CD4-positive, alpha-beta T cell treated with Interleukin-4 for 4 hours (primary cell): Measurements from ENCODE around the gene TRABD2A.
"Not testable (repeated sequence)": the region's sequence is repeated elsewhere in the genome, so short reads cannot be mapped to it uniquely, and the experiment has no call there.

ENCODE experiments used
- DNase-seq: peaks from one replicate; pipeline ENCODE4 v3.0.0-alpha.2; 2020

The TRABD2A gene

DNA sequence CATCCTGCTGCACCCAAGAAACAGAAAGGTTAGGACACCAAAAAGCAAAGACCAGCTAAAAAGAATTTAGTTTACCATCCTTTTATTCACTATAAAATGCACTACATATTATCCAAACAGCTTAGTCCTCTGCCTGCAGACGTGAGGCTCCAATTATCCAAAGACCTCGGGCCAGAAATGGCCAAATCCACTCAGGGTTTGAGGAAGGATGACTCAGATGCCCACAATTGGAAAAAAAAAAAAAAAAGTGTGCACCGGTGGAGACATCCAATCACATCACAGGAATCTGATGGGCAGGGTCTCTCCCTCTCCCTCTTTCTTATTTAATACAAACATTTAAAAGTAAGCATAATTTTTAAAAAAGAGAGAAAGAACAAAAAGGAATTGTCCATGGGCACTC is 65.7 kb downstream of the TRABD2A start:
- no peak for DNase-seq

DNA sequence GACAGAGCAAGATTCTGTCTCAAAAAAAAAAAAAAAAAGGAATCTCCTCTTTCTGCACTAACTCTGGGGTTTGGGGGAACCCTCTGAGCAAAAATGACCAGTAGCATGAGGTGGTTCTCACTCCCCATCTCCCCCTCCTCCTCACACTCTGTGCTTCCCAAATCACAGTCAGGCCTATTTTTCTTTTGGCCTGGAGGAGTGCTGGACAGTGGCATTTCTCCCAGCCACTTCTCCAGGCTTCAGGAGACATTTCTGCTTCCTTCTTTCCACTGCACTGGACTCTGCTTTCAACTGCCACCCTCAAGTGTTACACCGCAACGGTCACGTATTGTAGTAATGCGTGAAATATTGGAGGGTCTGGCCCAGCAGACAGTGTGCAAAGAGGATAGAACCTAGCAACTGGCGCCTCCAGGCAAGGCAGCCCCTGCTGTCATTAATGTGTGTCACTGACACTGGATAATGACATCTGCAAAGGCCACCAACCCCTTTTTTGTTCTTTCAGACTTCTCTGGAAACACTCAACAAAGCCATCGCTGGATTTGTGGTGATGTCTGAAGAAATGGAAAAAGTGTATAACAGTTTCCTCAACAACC is 68.9 kb downstream of the TRABD2A start:
- no peak for DNase-seq

DNA sequence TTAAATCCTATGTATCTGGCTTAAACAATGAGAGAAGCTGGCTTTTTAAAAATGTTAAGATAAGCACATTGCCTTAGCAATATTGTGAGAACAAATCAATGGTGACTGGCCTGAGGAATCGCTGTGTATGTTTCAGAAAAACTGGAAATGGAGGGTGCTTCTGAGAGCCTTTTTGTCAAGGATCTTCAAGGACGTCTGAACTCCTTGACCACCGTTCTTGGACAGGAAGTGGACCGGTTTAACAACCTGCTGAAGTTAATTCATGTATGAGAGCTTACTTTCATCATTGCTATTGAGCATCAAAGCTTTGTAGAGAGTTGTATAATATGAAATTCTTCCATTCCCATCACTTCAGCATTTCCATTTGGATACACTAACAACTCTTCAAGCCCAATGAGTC is 72.6 kb downstream of the TRABD2A start:
- DNase-seq: no peak

DNA sequence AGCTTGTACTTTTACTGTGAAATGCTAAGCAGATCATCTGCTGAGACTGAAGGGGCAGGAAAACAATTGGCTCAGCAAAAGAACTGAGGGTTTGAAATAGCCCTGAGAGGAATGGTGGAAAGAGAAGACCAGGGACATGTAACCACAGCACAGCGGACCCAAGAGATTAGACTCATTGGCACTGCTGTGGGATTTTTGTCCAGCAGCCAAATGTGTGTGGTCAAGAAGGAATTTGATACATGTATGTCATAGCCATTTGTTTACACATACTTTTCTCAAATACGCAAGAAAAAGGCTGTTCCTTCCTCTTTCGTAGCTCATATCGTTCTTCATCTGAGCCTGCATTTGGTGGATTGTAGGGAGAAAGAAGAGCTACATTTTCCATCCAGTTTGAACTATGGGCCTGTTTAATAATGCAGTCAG is 73.8 kb downstream of the TRABD2A start:
- DNase-seq: no peak

DNA sequence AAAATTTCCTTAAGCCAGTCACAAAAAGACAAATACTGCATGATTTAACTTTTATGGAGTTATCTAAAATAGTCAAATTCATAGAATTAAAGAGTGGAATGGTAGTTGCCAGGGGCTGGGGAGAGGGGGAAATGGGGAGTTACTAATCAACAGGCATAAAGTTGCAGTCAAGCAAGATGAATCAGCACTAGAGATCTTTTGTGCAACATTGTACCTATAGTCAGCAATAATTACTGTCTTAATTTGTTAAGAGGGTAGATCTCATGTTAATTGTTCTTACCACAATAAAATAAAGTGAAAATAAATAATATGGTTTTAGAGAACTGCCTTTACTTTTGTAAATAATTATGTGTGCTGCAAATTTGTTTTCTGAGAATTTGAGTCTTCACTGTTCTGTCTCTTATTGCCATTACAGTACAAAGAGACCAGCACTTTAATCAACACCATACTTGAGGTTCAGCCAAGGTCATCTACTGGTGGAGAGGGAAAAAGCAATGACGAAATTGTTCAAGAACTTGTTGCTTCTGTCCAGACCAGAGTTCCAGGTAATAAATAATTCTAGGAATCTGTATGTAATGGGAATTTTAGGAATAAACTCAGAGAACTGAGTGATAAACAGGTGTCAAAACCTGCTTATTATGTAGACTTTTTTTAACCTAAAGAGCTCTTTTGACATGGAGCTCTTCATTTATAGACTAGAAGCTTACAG is 75.5 kb downstream of the TRABD2A start:
- DNase-seq: no peak

DNA sequence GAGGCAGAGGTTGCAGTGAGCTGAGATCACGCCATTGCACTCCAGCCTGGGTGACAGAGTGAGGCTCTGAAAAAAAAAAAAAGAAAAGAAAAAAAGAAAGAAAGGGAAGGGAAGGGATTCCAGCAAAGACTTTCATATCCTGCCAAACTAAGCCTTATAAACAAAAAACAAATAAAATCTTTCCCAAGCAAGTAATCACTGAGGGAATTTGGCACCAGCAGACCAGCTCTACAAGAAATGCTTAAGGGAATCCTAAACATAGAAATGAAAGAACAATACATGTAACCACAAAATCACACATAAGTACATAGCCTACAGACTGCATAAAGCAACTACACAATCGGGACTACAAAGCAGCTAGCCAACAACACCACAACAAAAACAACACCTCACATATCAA is 79.1 kb downstream of the TRABD2A start:
- DNase-seq: no peak

DNA sequence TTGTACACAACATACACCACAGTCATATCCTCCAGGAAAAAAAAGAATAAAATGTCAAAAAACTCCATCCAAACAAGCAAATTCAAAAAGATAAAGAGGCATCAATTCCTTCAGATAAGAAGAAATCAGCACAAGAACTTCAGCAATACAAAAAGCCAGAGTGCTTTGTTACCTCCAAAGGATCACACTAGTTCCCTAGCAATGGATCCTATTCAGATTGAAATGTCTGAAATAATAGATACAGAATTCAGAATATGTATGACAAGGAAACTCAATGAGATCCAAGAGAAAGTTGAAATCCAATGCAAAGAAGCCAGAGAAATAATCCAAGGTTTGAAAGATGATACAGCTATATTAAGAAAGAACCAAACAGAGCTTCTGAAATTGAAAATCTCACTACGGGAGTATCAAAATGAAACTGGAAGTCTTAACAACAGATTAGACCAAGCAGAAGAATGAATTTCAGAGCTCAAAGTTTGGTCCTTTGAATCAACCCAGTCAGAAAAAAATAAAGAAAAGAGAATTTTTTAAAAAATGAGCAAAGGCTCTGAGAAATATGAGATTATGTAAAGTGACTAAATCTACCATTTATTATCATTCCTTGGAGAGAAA is 80.6 kb downstream of the TRABD2A start:
- no peak for DNase-seq

DNA sequence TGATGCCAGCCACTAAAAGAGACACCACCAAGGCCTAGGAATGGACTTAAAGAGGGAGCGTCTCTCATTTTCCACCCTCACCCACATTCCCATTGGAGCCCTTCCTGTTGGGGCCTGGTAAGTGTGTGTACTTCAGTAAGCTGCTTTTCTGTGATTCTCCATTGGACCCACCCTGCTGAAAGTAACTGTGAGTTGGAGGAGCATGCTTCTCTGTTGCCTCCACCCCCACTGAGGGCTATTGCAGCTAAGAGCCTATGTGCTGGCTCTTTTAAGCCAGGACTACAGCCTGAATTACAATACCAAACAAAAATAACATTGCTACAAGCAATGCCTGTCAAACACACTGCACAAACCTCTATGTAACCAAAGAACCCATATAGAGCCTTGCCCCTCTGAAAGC is 81.1 kb downstream of the TRABD2A start:
- no peak for DNase-seq

DNA sequence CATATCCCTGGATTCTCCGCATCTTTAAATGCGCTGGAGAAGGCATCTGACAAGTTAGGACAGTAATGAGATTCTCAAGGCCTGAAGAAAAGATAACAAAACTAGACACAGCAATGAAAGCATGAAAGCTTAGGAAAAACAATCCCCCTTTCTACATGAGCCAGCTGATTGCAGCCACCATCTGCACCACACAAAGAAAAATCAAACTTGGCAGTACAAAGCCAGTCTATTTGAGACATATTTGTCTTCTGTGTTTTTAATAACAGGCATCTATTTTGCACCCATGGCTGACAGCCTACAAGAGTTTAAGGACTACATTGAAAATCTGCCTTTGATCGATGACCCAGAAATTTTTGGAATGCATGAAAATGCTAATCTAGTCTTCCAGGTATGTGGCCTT is 83.6 kb downstream of the TRABD2A start:
- no peak for DNase-seq

DNA sequence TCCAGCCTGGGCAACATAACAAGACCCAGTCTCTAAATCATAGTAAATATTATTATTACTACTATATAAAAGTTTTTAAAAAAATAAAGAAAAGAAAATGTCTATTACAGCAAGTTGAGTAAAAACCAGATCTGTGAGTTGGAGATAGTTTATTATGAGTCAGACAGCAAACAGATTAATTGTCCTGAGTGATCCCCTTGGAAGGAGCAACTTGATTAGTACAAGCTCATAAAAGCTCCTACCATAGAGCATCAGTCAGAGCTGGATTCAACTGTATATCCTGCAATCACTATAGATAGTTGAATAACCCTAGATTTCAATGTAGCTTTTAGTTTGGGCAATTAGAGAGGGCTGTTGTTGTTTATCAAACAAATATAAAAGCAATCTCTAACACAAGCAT is 84.1 kb downstream of the TRABD2A start:
- no peak for DNase-seq

DNA sequence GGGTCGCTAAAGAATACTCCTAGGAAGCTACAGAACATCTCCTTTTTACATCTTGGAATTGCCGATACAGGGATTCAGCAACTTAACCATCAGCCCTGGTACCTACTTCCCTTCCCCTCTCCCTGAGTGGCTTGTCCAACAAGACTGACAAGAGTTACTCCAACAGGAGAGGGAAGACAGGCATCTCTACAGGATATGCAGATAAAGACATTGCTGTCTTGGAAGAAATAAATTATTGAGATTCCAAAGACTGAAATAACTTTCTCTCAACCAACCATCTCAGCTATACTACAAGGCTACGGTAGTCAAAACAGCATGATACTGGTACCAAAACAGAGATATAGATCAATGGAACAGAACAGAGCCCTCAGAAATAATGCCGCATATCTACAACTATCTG is 87.2 kb downstream of the TRABD2A start:
- DNase-seq: no peak

DNA sequence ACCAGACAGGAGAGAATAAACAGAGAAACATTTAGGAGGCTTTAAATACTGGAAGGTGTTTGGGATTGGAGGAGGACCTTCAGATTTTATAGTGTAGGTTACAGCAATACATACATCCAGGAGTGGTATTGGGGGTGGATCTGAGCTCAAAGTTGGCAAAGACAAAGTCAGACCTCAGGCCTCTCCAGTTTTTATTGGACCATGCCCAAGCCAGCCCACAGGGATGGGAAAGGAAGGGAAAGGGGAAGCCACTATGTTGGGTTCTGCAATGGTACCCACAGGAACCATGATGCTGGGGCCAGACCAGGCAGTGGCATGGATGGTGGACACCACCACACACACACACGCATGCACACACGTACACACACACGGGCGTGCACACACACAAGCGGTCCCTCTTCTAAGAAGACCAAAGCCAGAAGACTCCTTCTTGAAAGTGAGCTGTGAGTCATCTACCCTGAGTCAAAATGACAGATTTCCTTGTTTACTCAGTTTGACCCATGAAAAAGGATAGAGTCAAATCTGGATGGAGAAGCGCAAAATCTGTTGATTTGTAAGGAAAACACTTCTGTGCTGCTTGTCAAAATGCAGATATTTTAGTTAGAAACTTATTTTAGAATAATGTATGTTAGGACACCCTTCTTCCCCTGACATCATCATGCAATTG is 87.9 kb downstream of the TRABD2A start:
- DNase-seq: no peak

DNA sequence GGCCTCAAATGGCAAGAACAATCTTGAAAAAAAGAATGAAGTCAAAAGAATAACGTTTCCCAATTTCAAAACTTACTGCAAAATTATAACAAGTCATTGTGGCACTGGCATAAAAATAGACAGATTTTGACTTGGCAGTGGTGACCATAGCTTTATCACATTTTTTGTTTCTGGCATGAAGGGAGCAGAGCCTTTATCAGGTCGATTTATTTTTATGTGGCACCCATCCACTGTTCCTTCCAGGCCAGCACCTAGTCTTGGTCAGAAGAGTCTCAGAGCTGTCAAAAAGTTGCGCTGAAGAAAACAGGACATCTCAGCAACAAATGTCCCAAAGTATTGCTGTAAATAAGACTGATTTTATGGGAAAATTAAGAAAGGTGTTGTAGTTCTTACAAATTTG is 92.4 kb downstream of the TRABD2A start:
- no peak for DNase-seq

DNA sequence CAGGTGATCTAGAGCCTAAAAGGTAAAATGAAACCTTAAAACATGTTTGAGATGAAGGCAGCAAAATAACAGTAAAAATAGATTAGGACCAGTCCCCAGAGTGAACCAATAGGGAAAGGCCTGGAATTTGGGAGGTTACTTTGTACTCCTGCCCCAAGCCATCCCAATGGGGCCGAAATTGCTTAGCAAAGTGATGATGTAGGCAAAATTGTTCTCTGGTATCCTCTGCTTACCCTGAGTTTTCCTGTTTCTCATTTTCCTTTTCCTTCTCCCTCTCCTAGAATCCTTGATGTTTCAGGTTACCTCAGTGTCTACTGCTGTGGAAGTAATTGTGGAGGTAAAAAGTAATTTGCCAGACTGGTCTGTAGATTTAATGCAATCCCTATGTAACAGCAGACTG is 92.9 kb downstream of the TRABD2A start:
- no peak for DNase-seq

DNA sequence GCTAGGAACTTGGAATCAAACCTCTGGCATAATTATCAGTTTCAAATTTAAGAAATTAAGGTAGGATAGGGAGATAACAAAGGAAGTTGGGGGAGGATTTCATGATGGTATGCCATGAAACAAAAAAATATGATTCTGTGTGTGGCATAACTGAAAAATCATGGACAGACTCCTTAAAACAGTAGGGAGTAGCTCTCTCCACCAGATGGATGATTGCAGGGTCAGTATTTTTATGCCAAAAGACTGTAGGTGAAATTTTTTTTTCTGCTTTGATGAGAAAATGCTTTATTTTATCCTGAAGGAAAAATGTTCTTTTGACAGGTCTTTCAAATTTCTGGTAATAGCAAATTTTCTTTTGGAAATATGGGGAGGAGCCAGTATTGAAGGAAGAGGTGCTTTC is 94.3 kb downstream of the TRABD2A start:
- DNase-seq: no peak

DNA sequence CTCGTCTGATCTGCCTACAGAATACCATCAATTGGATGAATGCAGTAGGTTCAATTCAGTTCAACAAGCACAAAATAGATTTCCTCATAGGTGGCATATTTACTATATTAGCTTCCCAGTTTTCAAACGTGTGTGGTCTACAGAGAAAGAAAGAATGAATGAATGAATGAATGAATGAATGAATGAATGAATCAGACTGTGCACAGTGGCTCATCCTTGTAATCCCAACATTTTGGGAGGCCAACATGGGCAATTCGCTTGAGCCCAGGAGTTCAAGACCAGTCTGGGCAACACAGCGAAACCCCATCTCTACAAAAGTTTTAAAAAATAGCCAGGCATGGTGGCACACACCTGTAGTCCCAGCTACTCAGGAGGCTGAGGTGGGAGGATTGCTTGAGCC is 94.9 kb downstream of the TRABD2A start:
- DNase-seq: no peak

DNA sequence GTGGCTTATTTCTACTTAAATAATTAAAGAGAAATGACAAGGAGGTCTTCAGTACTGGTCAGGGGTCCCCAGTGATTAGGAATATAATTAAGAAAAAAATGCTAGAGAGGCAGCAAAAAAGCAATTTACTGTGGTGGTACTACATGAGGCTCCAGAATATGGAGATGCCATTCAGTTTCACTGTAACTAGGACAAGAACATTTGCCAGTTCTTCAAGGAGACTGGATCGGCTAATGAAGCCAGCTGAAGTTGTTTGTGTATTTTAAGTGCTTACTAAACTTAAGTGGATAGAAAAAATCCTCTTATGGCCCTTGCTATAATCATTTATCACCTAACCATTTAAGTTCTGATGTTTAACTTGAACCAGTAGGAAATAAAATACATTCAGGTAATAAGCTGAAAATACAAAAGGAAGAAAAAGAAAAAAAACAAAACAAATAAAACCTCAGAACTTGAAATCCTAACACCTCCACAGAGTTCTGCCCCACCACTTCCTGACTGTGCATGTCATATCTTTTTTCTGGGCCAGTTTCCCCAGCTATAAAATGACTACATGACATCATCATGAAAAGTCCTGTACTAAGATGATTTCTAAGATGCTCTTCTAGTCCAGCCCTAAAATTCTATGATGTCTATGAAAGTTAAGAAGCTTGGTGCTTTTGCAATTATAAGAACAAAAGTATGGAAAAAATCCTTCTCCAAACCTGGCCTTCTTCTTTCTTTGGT is 98.0 kb downstream of the TRABD2A start:
- DNase-seq: peak; percentile 85

DNA sequence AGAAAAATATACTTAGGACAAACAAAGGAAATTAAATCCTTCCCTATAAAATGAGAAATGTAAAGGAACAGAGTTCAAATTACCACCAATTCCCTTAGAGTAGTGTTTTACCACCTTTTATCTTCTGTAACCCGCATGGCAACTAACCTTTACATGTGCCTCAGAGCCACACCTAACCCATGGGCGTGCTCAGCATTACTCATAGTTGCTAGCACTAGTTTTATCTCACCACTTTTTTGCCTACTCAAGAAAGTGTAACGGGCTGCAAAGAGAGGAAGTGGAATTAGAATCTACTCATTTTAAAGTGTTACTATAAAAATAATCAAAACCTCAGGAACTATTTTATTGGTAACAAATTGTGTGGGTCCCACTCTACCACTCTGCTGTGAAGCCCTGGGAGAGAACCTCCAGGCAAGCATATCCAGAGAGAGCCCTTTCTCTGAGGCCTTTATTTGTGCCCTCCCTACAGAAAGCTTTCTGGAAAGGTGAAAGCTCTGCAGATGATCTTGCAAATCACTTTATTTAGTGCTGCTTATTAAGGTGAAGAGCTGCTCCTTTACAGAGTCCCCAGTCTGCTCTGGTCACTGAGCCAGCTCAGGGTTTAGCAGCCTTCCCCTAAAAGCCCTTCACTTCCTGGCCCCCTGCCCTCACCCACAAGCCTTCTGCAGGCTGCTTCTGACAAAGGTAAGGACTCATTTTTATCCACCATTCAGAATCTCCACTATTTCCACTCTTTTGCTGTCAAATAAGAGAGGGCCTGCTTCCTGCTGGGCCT is 98.8 kb downstream of the TRABD2A start:
- DNase-seq: peak; percentile 89

DNA sequence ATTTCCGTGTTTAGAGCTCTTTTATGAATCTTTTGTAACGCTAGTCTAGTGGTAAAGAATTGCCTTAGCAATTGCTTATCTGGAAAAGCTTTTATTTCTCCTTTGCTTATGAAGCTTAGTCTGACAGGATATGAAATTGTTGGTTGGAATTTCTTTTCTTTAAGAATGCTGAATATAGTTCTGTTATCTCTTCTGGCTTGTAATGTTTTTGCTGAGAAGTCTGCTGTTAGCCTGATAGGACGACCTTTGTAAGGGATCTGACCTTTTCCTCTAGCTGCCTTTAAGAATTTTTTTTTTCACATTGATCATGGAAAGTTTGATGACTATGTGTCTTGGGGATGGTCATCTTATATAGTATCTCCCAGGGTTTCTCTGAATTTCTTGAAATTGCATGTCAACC is 101.1 kb downstream of the TRABD2A start:
- DNase-seq: no peak

DNA sequence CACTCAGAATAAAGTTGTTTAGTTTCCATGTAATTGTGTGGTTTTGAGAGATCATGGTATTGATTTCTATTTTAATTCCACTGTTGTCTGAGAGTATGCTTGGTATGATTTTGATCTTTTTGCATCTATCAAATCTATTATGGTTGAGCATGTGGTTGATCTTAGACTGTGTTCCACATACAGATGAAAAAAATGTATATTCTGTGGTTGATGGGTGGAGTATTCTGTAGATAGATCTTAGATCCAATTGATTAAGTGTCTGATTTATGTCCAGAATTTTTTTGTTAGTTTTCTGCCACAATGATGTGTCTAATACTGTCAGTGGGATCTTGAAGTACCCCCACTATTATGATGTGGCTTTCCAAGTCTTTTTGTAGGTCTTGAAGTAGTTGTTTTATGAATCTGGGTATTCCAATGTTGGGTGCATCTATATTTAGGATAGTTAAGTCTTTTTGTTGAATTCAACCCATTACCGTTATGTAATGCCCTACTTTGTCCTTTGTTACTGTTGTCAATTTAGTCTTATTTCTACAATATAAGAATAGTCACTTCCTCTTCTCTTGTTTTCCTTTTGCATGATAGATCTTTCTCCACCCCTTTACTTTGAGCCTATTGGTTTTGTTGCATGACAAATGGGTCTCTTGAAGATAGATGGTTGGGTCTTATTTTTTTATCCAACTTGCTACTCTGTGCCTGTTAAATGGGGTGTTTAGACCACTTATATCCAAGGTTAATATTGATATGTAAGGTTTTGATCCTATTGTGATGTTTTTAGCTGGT is 101.8 kb downstream of the TRABD2A start:
- peak; percentile 80 for DNase-seq

DNA sequence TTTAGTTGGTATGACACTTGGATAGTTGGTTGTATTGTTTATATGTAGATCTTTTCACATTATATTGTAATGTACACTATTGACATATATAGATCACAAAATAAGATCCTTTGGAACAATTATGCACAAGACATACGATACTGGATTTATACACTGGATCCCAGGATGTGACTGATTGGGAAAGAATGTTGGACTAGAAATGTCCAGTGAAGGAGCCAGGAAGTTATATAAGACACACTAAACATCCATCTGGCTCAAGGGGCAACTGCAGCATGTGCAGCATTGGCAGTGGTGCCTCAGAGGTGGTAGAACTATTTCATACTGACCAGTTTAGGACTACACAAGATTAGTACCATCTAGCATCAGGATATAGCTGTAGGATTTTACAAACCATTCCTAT is 104.9 kb downstream of the TRABD2A start:
- DNase-seq: no peak

DNA sequence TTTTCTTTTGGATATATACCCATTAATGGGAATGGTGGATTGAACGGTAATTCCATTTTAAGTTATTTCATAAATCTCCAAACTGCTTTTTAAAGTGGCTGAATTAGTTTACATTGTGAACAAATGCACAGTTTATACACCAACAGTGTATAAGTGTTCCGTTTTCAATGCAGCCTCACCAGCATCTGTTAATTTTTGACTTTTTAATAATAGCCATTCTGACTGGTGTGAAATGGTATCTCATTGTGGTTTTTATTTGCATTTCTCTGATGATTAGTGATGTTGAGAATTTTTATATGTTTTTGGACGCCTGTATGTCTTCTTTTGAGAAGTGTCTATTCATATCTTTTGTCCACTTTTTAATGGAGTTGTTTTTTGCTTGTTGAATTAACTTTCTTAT is 107.3 kb downstream of the TRABD2A start:
- DNase-seq: not testable (repeated sequence)
